IMR-90 (cell line): ENCODE measurements around the gene PRKD1. TPM values are rescaled to one million over a fixed set of nuclear protein-coding genes. Genes with fewer than 3 reads are reported as not detected.
"Not testable (repeated sequence)": the region's sequence is repeated elsewhere in the genome, so short reads cannot be mapped to it uniquely, and the experiment has no call there.

Experiments used
- ATAC-seq: fragments of 200-7000 bp; cut with Tn5 transposase; 2 replicates; pipeline ENCODE4 v1.9.1; 2020; ENCODE audit warnings: low read depth, mild to moderate bottlenecking, moderate library complexity
- BruUV-seq: library from RNA; stranded (reverse); fragments of 400-500 nt; replicated peaks from 2 replicates; lab custom pipeline; 2021; lab: Mats Ljungman, UMichigan
- CTCF ChIA-PET: fragments of 300-600 bp; formaldehyde crosslinking; extraction: SDS; loops from one replicate; lab custom pipeline; 2021; ENCODE audit warnings: antibody characterized with exemption; lab: Yijun Ruan, JAX
- POLR2A ChIA-PET: fragments of 300-600 bp; sonication (Branson Sonifier 250); formaldehyde crosslinking; loops from one replicate; lab custom pipeline; 2022; ENCODE audit warnings: antibody characterized with exemption; ENCODE audit not compliant: unreplicated experiment; lab: Charles Lee
- DNase-seq: peaks from one replicate; pipeline ENCODE4 v3.0.0; 2013
- H2AFZ ChIP-seq: replicated peaks from 2 replicates; pipeline ENCODE3; 2013; ENCODE audit warnings: low read length, mild to moderate bottlenecking; ENCODE audit not compliant: poor library complexity
- H2AK5ac ChIP-seq: 2 replicates; pipeline ENCODE4 v1.6.1; 2013; ENCODE audit warnings: low read depth, low read length, inconsistent platforms
- H2AK9ac ChIP-seq: replicated peaks from 2 replicates; pipeline ENCODE3; 2013; ENCODE audit warnings: mild to moderate bottlenecking, low read depth, low read length, moderate library complexity; ENCODE audit not compliant: poor library complexity
- H2BK120ac ChIP-seq: 2 replicates; pipeline ENCODE4 v1.6.1; 2013; ENCODE audit warnings: low read depth, low read length, inconsistent platforms
- H2BK15ac ChIP-seq: 3 replicates; pipeline ENCODE4 v1.6.1; 2013; ENCODE audit warnings: low read depth, low read length, inconsistent platforms
- H2BK20ac ChIP-seq: 2 replicates; pipeline ENCODE4 v1.6.1; 2013; ENCODE audit warnings: low read depth, mild to moderate bottlenecking, inconsistent platforms, low read length, moderate library complexity
- H2BK5ac ChIP-seq: 2 replicates; pipeline ENCODE4 v1.6.1; 2013; ENCODE audit warnings: mild to moderate bottlenecking, low read depth, low read length, inconsistent platforms; ENCODE audit not compliant: poor library complexity, severe bottlenecking
- H3K14ac ChIP-seq: replicated peaks from 2 replicates; pipeline ENCODE4 v1.6.1; 2013; ENCODE audit warnings: low read depth, low read length, inconsistent platforms
- H3K18ac ChIP-seq: 2 replicates; pipeline ENCODE4 v1.6.1; 2013; ENCODE audit warnings: low read depth, low read length, control low read depth
- H3K23ac ChIP-seq: 2 replicates; pipeline ENCODE4 v1.6.1; 2013; ENCODE audit warnings: low read depth, low read length, inconsistent platforms
- H3K27ac ChIP-seq: 2 replicates; pipeline ENCODE4 v1.5.1; 2013; ENCODE audit warnings: mild to moderate bottlenecking, control low read depth, low read length; ENCODE audit not compliant: insufficient read depth
- H3K27me3 ChIP-seq: 2 replicates; pipeline ENCODE4 v1.6.1; 2013; ENCODE audit warnings: low read length; ENCODE audit not compliant: control insufficient read depth, insufficient read depth
- H3K36me3 ChIP-seq: 2 replicates; pipeline ENCODE4 v1.6.1; 2013; ENCODE audit warnings: low read length, mixed read lengths; ENCODE audit not compliant: control insufficient read depth, insufficient read depth
- H3K4ac ChIP-seq: 2 replicates; pipeline ENCODE4 v1.6.1; 2013; ENCODE audit warnings: low read depth, low read length, inconsistent platforms
- H3K4me1 ChIP-seq: 2 replicates; pipeline ENCODE4 v1.6.1; 2013; ENCODE audit warnings: low read length, mixed read lengths; ENCODE audit not compliant: control insufficient read depth, insufficient read depth
- H3K4me2 ChIP-seq: 2 replicates; pipeline ENCODE4 v1.6.1; 2013; ENCODE audit warnings: low read depth, mild to moderate bottlenecking, control low read depth, low read length, moderate library complexity
- H3K4me3 ChIP-seq: 2 replicates; pipeline ENCODE4 v1.5.1; 2013; ENCODE audit warnings: low read depth, mild to moderate bottlenecking, control low read depth, low read length, moderate library complexity; ENCODE audit not compliant: insufficient read depth
- H3K56ac ChIP-seq: 2 replicates; pipeline ENCODE4 v1.6.1; 2013; ENCODE audit warnings: low read length, inconsistent platforms; ENCODE audit not compliant: insufficient read depth; ENCODE audit errors: extremely low read depth
- H3K79me1 ChIP-seq, 2 experiments: 2 replicates each; pipeline ENCODE4 v1.6.1; 2013; ENCODE audit warnings: low read length in 2 of 2, inconsistent platforms in 1 of 2, low read depth in 1 of 2
- H3K9ac ChIP-seq: 2 replicates; pipeline ENCODE4 v1.6.1; 2013; ENCODE audit warnings: low read depth, low read length, control low read depth
- H3K9me1 ChIP-seq: 2 replicates; pipeline ENCODE4 v1.6.1; 2013; ENCODE audit warnings: low read length, inconsistent platforms; ENCODE audit not compliant: insufficient read depth
- H3K9me3 ChIP-seq: 2 replicates; pipeline ENCODE4 v1.6.1; 2013; ENCODE audit warnings: low read length; ENCODE audit not compliant: control insufficient read depth, insufficient read depth
- H4K20me1 ChIP-seq: 2 replicates; pipeline ENCODE4 v1.6.1; 2013; ENCODE audit warnings: low read length, inconsistent platforms; ENCODE audit not compliant: insufficient read depth
- H4K5ac ChIP-seq: 2 replicates; pipeline ENCODE4 v1.6.1; 2013; ENCODE audit warnings: mild to moderate bottlenecking, low read depth, low read length, control low read depth
- H4K8ac ChIP-seq, 2 experiments: 2 replicates each; pipeline ENCODE4 v1.6.1; 2013; ENCODE audit warnings: low read depth in 2 of 2, low read length in 2 of 2, control low read depth in 1 of 2, inconsistent platforms in 1 of 2
- H4K91ac ChIP-seq: 2 replicates; pipeline ENCODE4 v1.6.1; 2013; ENCODE audit warnings: low read depth, low read length, inconsistent platforms; ENCODE audit not compliant: insufficient read depth
- WGBS, 2 experiments: methylation state at CpG; one replicate each; pipeline versions ENCODE4 v1.1.5 to v1.1.7; 2013; ENCODE audit warnings: missing lambda C conversion rate in 2 of 2; ENCODE audit not compliant: insufficient read length in 1 of 2; ENCODE audit errors: extremely low coverage in 2 of 2; 5-methylcytosine and 5-hydroxymethylcytosine counted together
- dilution Hi-C: fragments of 300-500 bp; cut with HindIII; formaldehyde crosslinking; loops from one replicate; pipeline ENCODE4 v1.14.3; 2018; ENCODE audit warnings: low sequenced_read_pairs; ENCODE audit not compliant: unreplicated experiment
- in situ Hi-C: fragments of 300-500 bp; cut with MboI; formaldehyde crosslinking; loops from 3 replicates; pipeline ENCODE4 v1.14.3; 2019; ENCODE audit warnings: low sequenced_read_pairs, inconsistent platforms, mixed read lengths
- intact Hi-C: fragments of 100-400 bp; cut with micrococcal nuclease; formaldehyde crosslinking; loops from 2 replicates; pipeline ENCODE4 v1.10.0; 2022
- polyA plus RNA-seq, 3 experiments: library from polyadenylated mRNA; depleted of rRNA; stranded (reverse); fragments of >200 nt; gene quantifications; 2 replicates each; pipeline ENCODE4 v1.2.3, GENCODE V29; 2012; ENCODE audit warnings: low replicate concordance in 1 of 3
- total RNA-seq: library from RNA; depleted of rRNA; stranded (reverse); fragments of >200 nt; gene quantifications from 2 replicates; pipeline ENCODE4 v1.2.3, GENCODE V29; 2012

PRKD1 gene
- total and polyA plus RNA-seq, 2 of the 4 experiments (the other 2 are of a cell fraction) = 12.9 to 14.2 TPM

DNA sequence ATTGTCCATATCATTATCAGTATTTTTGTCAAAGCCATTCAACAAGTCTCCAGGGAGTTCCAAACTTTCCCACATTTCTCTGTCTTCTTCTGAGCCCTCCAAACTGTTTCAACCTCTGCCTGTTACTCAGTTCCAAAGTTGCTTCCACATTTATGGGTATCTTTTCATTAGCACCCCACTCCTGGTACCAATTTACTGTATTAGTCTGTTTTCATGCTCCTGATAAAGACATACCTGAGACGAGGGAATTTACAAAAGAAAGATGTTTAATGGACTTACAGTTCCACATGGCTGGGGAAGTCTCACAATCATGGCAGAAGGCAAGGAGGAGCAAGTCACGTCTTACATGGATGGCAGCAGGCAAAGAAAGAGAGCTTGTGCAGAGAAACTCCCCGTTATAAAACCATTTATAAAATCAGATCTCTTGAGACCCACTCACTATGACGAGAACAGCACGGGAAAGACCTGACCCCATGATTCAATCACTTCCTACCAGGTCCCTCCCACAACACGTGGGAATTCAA is 87.2 kb downstream of the PRKD1 start:
- CTCF ChIA-PET, H3K4me3 ChIP-seq, H2BK5ac ChIP-seq, H2AK5ac ChIP-seq, H4K8ac ChIP-seq, POLR2A ChIA-PET, H3K18ac ChIP-seq, BruUV-seq, H3K9me1 ChIP-seq, H3K36me3 ChIP-seq, H3K4me1 ChIP-seq, dilution Hi-C loops, H2AK9ac ChIP-seq, intact Hi-C loops, H4K20me1 ChIP-seq, H3K56ac ChIP-seq, H2BK20ac ChIP-seq, H3K14ac ChIP-seq, H2BK120ac ChIP-seq, H3K27ac ChIP-seq, H3K9ac ChIP-seq, H3K27me3 ChIP-seq, H2AFZ ChIP-seq, H3K23ac ChIP-seq, ATAC-seq, H4K91ac ChIP-seq, H3K4me2 ChIP-seq, H2BK15ac ChIP-seq, H3K4ac ChIP-seq, DNase-seq, in situ Hi-C loops, H4K5ac ChIP-seq: not testable (repeated sequence)
- peaks cover 13 to 18% of the 10 kb centered on the region in 2 experiments; a peak in 3 of 4 replicates for H3K79me1 ChIP-seq
- no CpG with 5 or more reads among the region's 6 CpGs for WGBS, 2 experiments
- H3K9me3 ChIP-seq = peaks cover 23% of the 10 kb centered on the region

DNA sequence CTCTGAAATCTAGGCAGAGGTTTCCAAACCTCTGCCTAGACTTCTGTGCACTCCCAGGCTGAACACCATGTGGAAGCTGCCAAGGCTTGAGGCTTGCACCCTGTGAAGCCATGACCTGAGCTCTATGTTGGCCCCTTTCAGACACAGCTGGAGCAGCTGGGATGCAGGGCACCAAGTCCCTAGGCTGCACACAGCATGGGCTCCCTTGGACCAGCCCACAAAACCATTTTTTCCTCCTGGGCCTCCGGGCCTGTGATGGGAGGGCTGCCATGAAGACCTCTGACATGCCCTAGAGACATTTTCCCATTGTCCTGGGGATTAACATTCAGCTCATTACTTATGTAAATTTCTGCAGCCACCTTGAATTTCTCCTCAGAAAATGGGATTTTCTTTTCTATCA is 88.0 kb downstream of the PRKD1 start:
- H3K4me2 ChIP-seq, H3K36me3 ChIP-seq, CTCF ChIA-PET, H4K5ac ChIP-seq, H4K20me1 ChIP-seq, H3K27me3 ChIP-seq, ATAC-seq, H3K9ac ChIP-seq, POLR2A ChIA-PET, H4K8ac ChIP-seq, DNase-seq, H3K27ac ChIP-seq, H2BK15ac ChIP-seq, H2BK20ac ChIP-seq, H3K14ac ChIP-seq, H3K4ac ChIP-seq, intact Hi-C loops, H2AFZ ChIP-seq, H2AK5ac ChIP-seq, H2AK9ac ChIP-seq, H3K4me3 ChIP-seq, in situ Hi-C loops, H3K4me1 ChIP-seq, dilution Hi-C loops, H3K9me1 ChIP-seq, H3K23ac ChIP-seq, H3K56ac ChIP-seq, H4K91ac ChIP-seq, H3K18ac ChIP-seq, BruUV-seq, H2BK120ac ChIP-seq, H2BK5ac ChIP-seq: not testable (repeated sequence)
- peaks cover 23% of the 10 kb centered on the region for H3K9me3 ChIP-seq
- WGBS, 2 experiments = no CpG with 5 or more reads among the region's 1 CpG
- peaks cover 13 to 23% of the 10 kb centered on the region in 2 experiments; a peak in 3 of 4 replicates for H3K79me1 ChIP-seq
